K562 (cell line): ENCODE data around the gene NPB. TPM values are rescaled to one million over a fixed set of nuclear protein-coding genes. Genes with fewer than 3 reads are reported as not detected.
A peak's percentile ranks its signal among the peaks of the same experiment; 100 is the strongest.

Experiments used
- ATAC-seq: fragments of 200-7000 bp; cut with Tn5 transposase; 3 replicates; pipeline ENCODE4 v1.9.1; 2020; ENCODE audit warnings: moderate library complexity
- BruUV-seq: library from RNA; stranded (reverse); fragments of 400-500 nt; replicated peaks from 2 replicates; lab custom pipeline; 2021; lab: Mats Ljungman, UMichigan
- CTCF ChIA-PET: fragments of 300-600 bp; formaldehyde crosslinking; extraction: SDS; loops from one replicate; lab custom pipeline; 2021; ENCODE audit warnings: low intra/inter-chr PET ratio; lab: Yijun Ruan, JAX
- POLR2A ChIA-PET: fragments of 300-600, 350-650 bp; sonication (Branson Sonifier 250); formaldehyde crosslinking; extraction: SDS; loops from one replicate; lab custom pipeline; 2021; ENCODE audit warnings: antibody characterized with exemption, inconsistent platforms; lab: Yijun Ruan, JAX
- DNase-seq, 4 experiments: peaks; one replicate each; pipeline versions ENCODE4 v3.0.0 to v3.0.0-alpha.2; 2011 to 2018; ENCODE audit warnings: low spot score in 3 of 4, mixed read lengths in 3 of 4; ENCODE audit errors: extremely low read depth in 1 of 4
- FAIRE-seq: peaks from 2 replicates; lab custom pipeline; 2011; peaks lifted over from hg19 to GRCh38; lab: Jason Lieb, UNC
- H2AFZ ChIP-seq: 2 replicates; pipeline ENCODE4 v1.6.0; 2011; ENCODE audit warnings: low read depth, low read length, control low read depth, inconsistent platforms
- H3K27ac ChIP-seq: fragments of 200-600 bp; 3 replicates; pipeline ENCODE4 v1.8.0; 2011; ENCODE audit warnings: low read depth, mild to moderate bottlenecking, control low read depth, inconsistent platforms, low read length, moderate library complexity, mixed read lengths; ENCODE audit errors: extremely low read depth
- H3K27me3 ChIP-seq, 2 experiments: fragments of 300-600 bp in 1 of 2; 2 replicates in 1 of 2; 3 replicates in 1 of 2; pipeline versions ENCODE4 v1.6.0 to v1.8.0; 2011; ENCODE audit warnings: inconsistent platforms in 2 of 2, low read length in 2 of 2, mild to moderate bottlenecking in 1 of 2, mixed read lengths in 1 of 2, moderate library complexity in 1 of 2; ENCODE audit not compliant: control insufficient read depth in 2 of 2, insufficient read depth in 2 of 2
- H3K36me3 ChIP-seq: fragments of 300-600 bp; 3 replicates; pipeline ENCODE4 v1.8.0; 2011; ENCODE audit warnings: mild to moderate bottlenecking, low read length, inconsistent platforms; ENCODE audit not compliant: control insufficient read depth, insufficient read depth
- H3K4me1 ChIP-seq, 2 experiments: fragments of 200-600 bp in 1 of 2; replicated peaks in 1 of 2; 2 replicates in 1 of 2; 3 replicates in 1 of 2; pipeline versions ENCODE4 v1.5.1 to v1.8.0; 2011; ENCODE audit warnings: inconsistent platforms in 2 of 2, low read length in 2 of 2, mild to moderate bottlenecking in 1 of 2, mixed read lengths in 1 of 2, moderate library complexity in 1 of 2; ENCODE audit not compliant: control insufficient read depth in 2 of 2, insufficient read depth in 2 of 2
- H3K4me2 ChIP-seq: 2 replicates; pipeline ENCODE4 v1.6.1; 2011; ENCODE audit warnings: low read length, control low read depth, inconsistent platforms, mixed read lengths; ENCODE audit not compliant: insufficient read depth
- H3K4me3 ChIP-seq: fragments of 200-600 bp; sonication (generic), shearing (Covaris generic); 2 replicates; pipeline ENCODE4 v1.5.1; 2016; ENCODE audit warnings: control low read depth, inconsistent platforms
- H3K79me2 ChIP-seq: fragments of 200-600 bp; 3 replicates; pipeline ENCODE4 v1.8.0; 2011; ENCODE audit warnings: low read length, inconsistent platforms; ENCODE audit not compliant: control insufficient read depth, insufficient read depth
- H3K9ac ChIP-seq, 2 experiments: 2 replicates each; pipeline versions ENCODE4 v1.6.0 to v1.6.1; 2011; ENCODE audit warnings: low read depth in 2 of 2, low read length in 2 of 2, control low read depth in 1 of 2, inconsistent platforms in 1 of 2, mild to moderate bottlenecking in 1 of 2, mixed read lengths in 1 of 2; ENCODE audit not compliant: insufficient read depth in 1 of 2
- H3K9me1 ChIP-seq: one replicate; pipeline ENCODE4 v1.6.0; 2011; ENCODE audit warnings: inconsistent platforms, mild to moderate bottlenecking, low read length, moderate library complexity; ENCODE audit not compliant: control insufficient read depth, insufficient read depth
- H3K9me3 ChIP-seq: replicated peaks from 2 replicates; pipeline ENCODE4 v1.5.1; 2011; ENCODE audit warnings: low read depth, low read length, inconsistent platforms; ENCODE audit not compliant: control insufficient read depth, insufficient read depth
- H4K20me1 ChIP-seq: replicated peaks from 2 replicates; pipeline ENCODE4 v1.6.1; 2011; ENCODE audit warnings: low read length, inconsistent platforms, mixed read lengths; ENCODE audit not compliant: control insufficient read depth, insufficient read depth
- ELF1 ChIP-seq: fragments of 200-800 bp; sonication (Bioruptor generic); IDR thresholded peaks from 2 replicates; pipeline ENCODE4 v1.6.1; 2016; ENCODE audit warnings: missing genetic modification characterization, missing compliant biosample characterization
- GABPA ChIP-seq: fragments of 200-800 bp; sonication (Bioruptor generic); conservative IDR thresholded peaks from 2 replicates; pipeline ENCODE4 v1.6.1; 2016; ENCODE audit warnings: low read depth, missing genetic modification characterization, missing compliant biosample characterization
- GTF3C2 ChIP-seq: IDR thresholded peaks from 3 replicates; pipeline ENCODE4 v1.6.1; 2011; ENCODE audit warnings: borderline replicate concordance, mild to moderate bottlenecking, moderate library complexity; ENCODE audit not compliant: insufficient read length; ENCODE audit errors: extremely low read depth
- HNRNPH1 ChIP-seq: fragments of 200-400 bp; formaldehyde crosslinking; optimal IDR thresholded peaks from 2 replicates; pipeline ENCODE3; 2017; ENCODE audit warnings: low read depth, mild to moderate bottlenecking, low read length, moderate library complexity
- PBX2 ChIP-seq, 2 experiments: IDR thresholded peaks in 1 of 2; conservative IDR thresholded peaks in 1 of 2; 2 replicates each; pipeline ENCODE4 v1.6.1; 2016; ENCODE audit warnings: low read depth in 2 of 2, mild to moderate bottlenecking in 1 of 2, missing compliant biosample characterization in 1 of 2, missing genetic modification characterization in 1 of 2, moderate library complexity in 1 of 2
- POLR2A ChIP-seq: fragments of 450-650 bp; conservative IDR thresholded peaks from 2 replicates; pipeline ENCODE4 v1.6.1; 2016
- POLR2B ChIP-seq: fragments of 450-650 bp; IDR thresholded peaks from 2 replicates; pipeline ENCODE4 v1.6.1; 2018; ENCODE audit warnings: low read depth; ENCODE audit not compliant: partially characterized antibody
- TAF1 ChIP-seq: IDR thresholded peaks from 2 replicates; pipeline ENCODE4 v1.6.1; 2011; ENCODE audit warnings: mild to moderate bottlenecking, low read length, moderate library complexity; ENCODE audit not compliant: insufficient read depth, control insufficient read depth, severe bottlenecking; ENCODE audit errors: extremely low read depth
- ZBTB7A ChIP-seq: IDR thresholded peaks from 2 replicates; pipeline ENCODE4 v1.6.1; 2011; ENCODE audit warnings: low read depth, mild to moderate bottlenecking, low read length, moderate library complexity, borderline replicate concordance; ENCODE audit not compliant: control insufficient read depth
- WGBS: fragments of 100-300 bp; shearing (Covaris generic); methylation state at CpG from one replicate; pipeline ENCODE4 v1.1.6; 2016; ENCODE audit warnings: low coverage, mixed read lengths; ENCODE audit not compliant: insufficient coverage; ENCODE audit errors: missing lambda C conversion rate; 5-methylcytosine and 5-hydroxymethylcytosine counted together
- in situ Hi-C: fragments of 300-500 bp; cut with MboI; formaldehyde crosslinking; loops from 4 replicates; pipeline ENCODE4 v1.15.0; 2018; ENCODE audit warnings: inconsistent platforms, mixed read lengths
- intact Hi-C: fragments of 100-400 bp; cut with micrococcal nuclease; formaldehyde crosslinking; loops from 2 replicates; pipeline ENCODE4 v1.14.2; 2022
- polyA plus RNA-seq, 8 experiments: library from polyadenylated mRNA; depleted of rRNA in 4 of 8; stranded (reverse) in 5 of 8; unstranded in 3 of 8; fragments of >200 nt; fragmentation: Nextera tagmentation in 2 of 8; fragmentation: Illumina TruSeq in 1 of 8; extraction: Ambion mirVana in 2 of 8; extraction: Trizol in 1 of 8; gene quantifications; 2 replicates each; pipeline versions ENCODE4 v1.2.1 to v1.2.3, GENCODE V29; 2011 to 2014; ENCODE audit warnings: inconsistent platforms in 1 of 8, missing spikeins in 1 of 8
- total RNA-seq, 7 experiments: library from RNA; depleted of rRNA in 6 of 7; stranded (reverse); fragments of >200 nt in 6 of 7; fragmentation: Illumina TruSeq in 2 of 7; extraction: Trizol in 2 of 7; gene quantifications; 2 replicates each; pipeline versions ENCODE4 v1.2.1 to v1.2.3, GENCODE V29; 2011 to 2021; ENCODE audit warnings: low replicate concordance in 1 of 7
- TF ChIP-seq, protein P1 (sequence below): sonication (generic); formaldehyde crosslinking; IDR thresholded peaks from 2 replicates; pipeline ENCODE4 v1.5.0; 2020; ENCODE audit warnings: missing genetic modification reagents
- TF ChIP-seq, protein P2 (sequence below), 2 experiments: fragments of 200-800 bp in 1 of 2; sonication (Bioruptor generic) in 1 of 2; sonication (generic) in 1 of 2; formaldehyde crosslinking in 1 of 2; IDR thresholded peaks in 1 of 2; conservative IDR thresholded peaks in 1 of 2; 2 replicates each; pipeline versions ENCODE4 v1.5.0 to v1.6.1; 2016 to 2020; ENCODE audit warnings: missing compliant biosample characterization in 1 of 2, missing genetic modification characterization in 1 of 2, missing genetic modification reagents in 1 of 2

Gene NPB
- total and polyA plus RNA-seq, 9 of the 15 experiments (the other 6 are each of a cell fraction or from before 2014, with no cell fraction given) = 0.03 to 0.61 (median 0.14) TPM; not detected in 2

GRCh38 chr17:81870981-81871386, 31.1 kb upstream of the NPB start, which contains the start of gene ARHGDIA:
ARHGDIA (minus strand) TSS chr17:81871337; CDS start chr17:81869930, 1,407 bp downstream.
- peak within 1 kb of the TSS; percentile 99 to 100 for H3K9ac ChIP-seq
- no peaks in the 10 kb centered on the region for H3K27me3 ChIP-seq
- H3K4me2 ChIP-seq = peak within 1 kb of the TSS; percentile 93
- POLR2A ChIA-PET = interaction anchor here (0.8 to 2.6 kb wide), 7 partner anchors 9 to 149 kb away, joined by 3 to 13 read pairs (median 3); partner anchors contain the start of gene MCRIP1
- BruUV-seq = no TSS peak
- H4K20me1 ChIP-seq = peaks cover 29% of the 10 kb centered on the region
- peaks cover 41% of the 10 kb centered on the region for H3K79me2 ChIP-seq
- FAIRE-seq = no peak
- intact Hi-C loops (no loop called here), in situ Hi-C loops (no loop called here)
- no peaks in the 10 kb centered on the region for H3K9me3 ChIP-seq
- H3K4me3 ChIP-seq = peak within 1 kb of the TSS; percentile 93
- DNase-seq = peak in 2 of 4 experiments; percentile 94 to 95
- H3K27ac ChIP-seq = peak within 1 kb of the TSS; percentile 100
- 0% methylated on average over 8 of the region's 64 CpGs for WGBS
- H3K9me1 ChIP-seq = no peaks in the 10 kb centered on the region
- CTCF ChIA-PET = no interaction called here
- H2AFZ ChIP-seq = peak within 1 kb of the TSS; percentile 64
- H3K36me3 ChIP-seq = peaks cover 30% of the 10 kb centered on the region; the same call in 1 of the 3 replicates
- peak; percentile 3 for ATAC-seq
- H3K4me1 ChIP-seq = peaks cover 27 to 72% of the 10 kb centered on the region in 2 experiments
- TF ChIP-seq, protein P1, sequence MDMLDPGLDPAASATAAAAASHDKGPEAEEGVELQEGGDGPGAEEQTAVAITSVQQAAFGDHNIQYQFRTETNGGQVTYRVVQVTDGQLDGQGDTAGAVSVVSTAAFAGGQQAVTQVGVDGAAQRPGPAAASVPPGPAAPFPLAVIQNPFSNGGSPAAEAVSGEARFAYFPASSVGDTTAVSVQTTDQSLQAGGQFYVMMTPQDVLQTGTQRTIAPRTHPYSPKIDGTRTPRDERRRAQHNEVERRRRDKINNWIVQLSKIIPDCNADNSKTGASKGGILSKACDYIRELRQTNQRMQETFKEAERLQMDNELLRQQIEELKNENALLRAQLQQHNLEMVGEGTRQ (CRISPR knock-in tag) = no peak
- TF ChIP-seq POLR2B = peak; percentile 15
- no peak for TF ChIP-seq GTF3C2
- TF ChIP-seq TAF1 = peak; percentile 72
- peak; percentile 93; the same call in 1 of the 2 replicates for TF ChIP-seq GABPA (tag)
- peak; percentile 27 for TF ChIP-seq ZBTB7A
- TF ChIP-seq POLR2A = no peak
- peak; percentile 38; the same call in 1 of the 2 replicates for TF ChIP-seq PBX2 (CRISPR knock-in tag; IDR thresholded peaks at IDR 0.05; ENCODE audit: low read depth)
- TF ChIP-seq PBX2 (tag; conservative IDR thresholded peaks at IDR 0.05; ENCODE audit: low read depth) = no peak
- TF ChIP-seq, protein P2, sequence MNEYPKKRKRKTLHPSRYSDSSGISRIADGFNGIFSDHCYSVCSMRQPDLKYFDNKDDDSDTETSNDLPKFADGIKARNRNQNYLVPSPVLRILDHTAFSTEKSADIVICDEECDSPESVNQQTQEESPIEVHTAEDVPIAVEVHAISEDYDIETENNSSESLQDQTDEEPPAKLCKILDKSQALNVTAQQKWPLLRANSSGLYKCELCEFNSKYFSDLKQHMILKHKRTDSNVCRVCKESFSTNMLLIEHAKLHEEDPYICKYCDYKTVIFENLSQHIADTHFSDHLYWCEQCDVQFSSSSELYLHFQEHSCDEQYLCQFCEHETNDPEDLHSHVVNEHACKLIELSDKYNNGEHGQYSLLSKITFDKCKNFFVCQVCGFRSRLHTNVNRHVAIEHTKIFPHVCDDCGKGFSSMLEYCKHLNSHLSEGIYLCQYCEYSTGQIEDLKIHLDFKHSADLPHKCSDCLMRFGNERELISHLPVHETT (CRISPR knock-in tag; conservative IDR thresholded peaks at IDR 0.05 in 1 of 2, IDR thresholded peaks at IDR 0.05 in 1 of 2) = peak in 1 of 2 experiments; percentile 98; a peak in 2 of 4 replicates
- peak; percentile 14 for TF ChIP-seq HNRNPH1
- TF ChIP-seq ELF1 (tag) = peak; percentile 97; the same call in 1 of the 2 replicates
